ENCODE measurements around the gene LST1. TPM values are rescaled to one million over a fixed set of nuclear protein-coding genes. Genes with fewer than 3 reads are reported as not detected.

LST1 gene
- total RNA-seq, 1 experiment from 2014 or later = not detected

- no peak for DNase-seq (ENCODE audit: low spot score)
- intact Hi-C loops (cut with micrococcal nuclease; ENCODE audit: unreplicated experiment) = no loop called here
- no peaks in the 10 kb centered on the region for H3K4me1 ChIP-seq (ENCODE audit: insufficient read depth, low read length, poor library complexity, severe bottlenecking)
- no peaks in the 10 kb centered on the region for H3K9me3 ChIP-seq (ENCODE audit: low read depth, low read length, poor library complexity, severe bottlenecking)
- no TSS peak for BruUV-seq (replicated peaks)
- H3K4me3 ChIP-seq (ENCODE audit: low read depth, low read length, poor library complexity, severe bottlenecking) = no peak overlapping the region
- ChIA-PET CTCF (no interaction called here), POLR2A (ENCODE audit: low non-redundant PET) (no interaction called here)
- H3K27me3 ChIP-seq (replicated peaks; ENCODE audit: insufficient read depth, low read depth, low read length, poor library complexity) = no peaks in the 10 kb centered on the region
- no peak overlapping the region for H3K27ac ChIP-seq (ENCODE audit: low read depth, low read length, poor library complexity, severe bottlenecking)
- no peak for TF ChIP-seq EZH2 (IDR thresholded peaks at IDR 0.05; ENCODE audit: borderline replicate concordance, low read depth, low read length, poor library complexity, severe bottlenecking)
- TF ChIP-seq, protein P1, sequence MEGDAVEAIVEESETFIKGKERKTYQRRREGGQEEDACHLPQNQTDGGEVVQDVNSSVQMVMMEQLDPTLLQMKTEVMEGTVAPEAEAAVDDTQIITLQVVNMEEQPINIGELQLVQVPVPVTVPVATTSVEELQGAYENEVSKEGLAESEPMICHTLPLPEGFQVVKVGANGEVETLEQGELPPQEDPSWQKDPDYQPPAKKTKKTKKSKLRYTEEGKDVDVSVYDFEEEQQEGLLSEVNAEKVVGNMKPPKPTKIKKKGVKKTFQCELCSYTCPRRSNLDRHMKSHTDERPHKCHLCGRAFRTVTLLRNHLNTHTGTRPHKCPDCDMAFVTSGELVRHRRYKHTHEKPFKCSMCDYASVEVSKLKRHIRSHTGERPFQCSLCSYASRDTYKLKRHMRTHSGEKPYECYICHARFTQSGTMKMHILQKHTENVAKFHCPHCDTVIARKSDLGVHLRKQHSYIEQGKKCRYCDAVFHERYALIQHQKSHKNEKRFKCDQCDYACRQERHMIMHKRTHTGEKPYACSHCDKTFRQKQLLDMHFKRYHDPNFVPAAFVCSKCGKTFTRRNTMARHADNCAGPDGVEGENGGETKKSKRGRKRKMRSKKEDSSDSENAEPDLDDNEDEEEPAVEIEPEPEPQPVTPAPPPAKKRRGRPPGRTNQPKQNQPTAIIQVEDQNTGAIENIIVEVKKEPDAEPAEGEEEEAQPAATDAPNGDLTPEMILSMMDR (conservative IDR thresholded peaks at IDR 0.05; ENCODE audit: low read depth, low read length) = no peak
- H3K36me3 ChIP-seq (ENCODE audit: insufficient read depth, low read length, poor library complexity, severe bottlenecking) = peaks cover 100% of the 10 kb centered on the region
These were observed 44.3 kb downstream of the LST1 start for GRCh38 chr6:31630177-31630934.

DNA sequence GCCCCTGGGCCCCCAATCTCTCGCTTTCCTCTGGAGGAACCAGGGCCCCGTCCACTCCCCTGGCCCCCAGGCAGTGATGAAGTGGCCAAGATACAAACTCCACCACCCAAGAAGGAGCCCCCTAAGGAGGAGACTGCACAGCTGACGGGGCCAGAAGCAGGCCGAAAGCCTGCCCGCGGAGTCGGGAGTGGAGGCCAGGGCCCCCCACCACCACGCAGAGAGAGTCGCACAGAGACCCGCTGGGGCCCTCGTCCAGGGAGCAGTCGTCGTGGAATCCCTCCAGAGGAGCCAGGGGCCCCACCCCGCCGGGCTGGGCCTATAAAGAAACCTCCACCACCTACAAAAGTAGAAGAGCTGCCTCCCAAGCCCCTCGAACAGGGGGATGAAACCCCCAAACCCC lies 45.1 kb downstream of the LST1 start:
- ChIA-PET POLR2A (ENCODE audit: low non-redundant PET) (no interaction called here), CTCF (no interaction called here)
- no peaks in the 10 kb centered on the region for H3K9me3 ChIP-seq (ENCODE audit: low read depth, low read length, poor library complexity, severe bottlenecking)
- no peak for TF ChIP-seq EZH2 (IDR thresholded peaks at IDR 0.05; ENCODE audit: borderline replicate concordance, low read depth, low read length, poor library complexity, severe bottlenecking)
- TF ChIP-seq, protein P1 (conservative IDR thresholded peaks at IDR 0.05; ENCODE audit: low read depth, low read length) = no peak
- no peaks in the 10 kb centered on the region for H3K27me3 ChIP-seq (replicated peaks; ENCODE audit: insufficient read depth, low read depth, low read length, poor library complexity)
- TSS peak; percentile 15 for BruUV-seq (replicated peaks)
- no peak overlapping the region for H3K4me3 ChIP-seq (ENCODE audit: low read depth, low read length, poor library complexity, severe bottlenecking)
- DNase-seq (ENCODE audit: low spot score) = no peak
- peaks cover 100% of the 10 kb centered on the region for H3K36me3 ChIP-seq (ENCODE audit: insufficient read depth, low read length, poor library complexity, severe bottlenecking)
- intact Hi-C loops (cut with micrococcal nuclease; ENCODE audit: unreplicated experiment) = no loop called here
- H3K4me1 ChIP-seq (ENCODE audit: insufficient read depth, low read length, poor library complexity, severe bottlenecking) = no peaks in the 10 kb centered on the region
- H3K27ac ChIP-seq (ENCODE audit: low read depth, low read length, poor library complexity, severe bottlenecking) = no peak overlapping the region

DNA sequence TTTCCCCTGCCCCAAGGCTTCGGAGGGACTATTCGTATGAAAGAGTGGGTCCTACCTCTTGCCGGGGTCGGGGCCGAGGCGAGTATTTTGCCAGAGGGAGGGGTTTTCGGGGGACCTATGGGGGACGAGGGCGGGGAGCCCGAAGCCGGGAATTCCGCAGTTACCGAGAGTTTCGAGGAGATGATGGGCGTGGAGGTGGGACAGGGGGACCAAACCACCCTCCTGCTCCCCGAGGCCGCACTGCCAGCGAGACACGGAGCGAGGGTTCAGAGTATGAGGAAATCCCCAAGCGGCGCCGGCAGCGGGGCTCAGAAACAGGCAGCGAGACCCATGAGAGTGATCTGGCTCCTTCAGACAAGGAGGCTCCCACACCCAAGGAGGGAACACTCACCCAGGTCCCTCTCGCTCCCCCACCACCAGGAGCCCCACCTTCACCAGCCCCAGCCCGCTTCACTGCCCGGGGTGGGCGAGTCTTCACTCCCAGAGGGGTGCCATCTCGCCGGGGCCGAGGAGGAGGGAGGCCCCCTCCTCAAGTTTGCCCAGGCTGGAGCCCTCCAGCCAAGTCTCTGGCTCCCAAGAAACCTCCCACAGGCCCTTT lies 45.7 kb downstream of the LST1 start:
- intact Hi-C loops (cut with micrococcal nuclease; ENCODE audit: unreplicated experiment) = no loop called here
- TF ChIP-seq, protein P1 (conservative IDR thresholded peaks at IDR 0.05; ENCODE audit: low read depth, low read length) = no peak
- no peak for TF ChIP-seq EZH2 (IDR thresholded peaks at IDR 0.05; ENCODE audit: borderline replicate concordance, low read depth, low read length, poor library complexity, severe bottlenecking)
- peaks cover 100% of the 10 kb centered on the region for H3K36me3 ChIP-seq (ENCODE audit: insufficient read depth, low read length, poor library complexity, severe bottlenecking)
- peak overlapping the region; percentile 65 for H3K27ac ChIP-seq (ENCODE audit: low read depth, low read length, poor library complexity, severe bottlenecking)
- no peak for DNase-seq (ENCODE audit: low spot score)
- BruUV-seq (replicated peaks) = no TSS peak
- no peak overlapping the region for H3K4me3 ChIP-seq (ENCODE audit: low read depth, low read length, poor library complexity, severe bottlenecking)
- POLR2A ChIA-PET (ENCODE audit: low non-redundant PET) = no interaction called here
- no peaks in the 10 kb centered on the region for H3K4me1 ChIP-seq (ENCODE audit: insufficient read depth, low read length, poor library complexity, severe bottlenecking)
- H3K27me3 ChIP-seq (replicated peaks; ENCODE audit: insufficient read depth, low read depth, low read length, poor library complexity) = no peaks in the 10 kb centered on the region
- CTCF ChIA-PET = no interaction called here
- no peaks in the 10 kb centered on the region for H3K9me3 ChIP-seq (ENCODE audit: low read depth, low read length, poor library complexity, severe bottlenecking)

All from A673 (cell line).